GM12865 (cell line): Measurements from ENCODE around the gene TRAM2.

Source experiments
- DNase-seq: peaks from one replicate; pipeline ENCODE4 v3.0.0; 2010; ENCODE audit warnings: low read depth
- H3K4me3 ChIP-seq: 2 replicates; pipeline ENCODE4 v1.5.1; 2011; ENCODE audit warnings: mild to moderate bottlenecking, low read depth, low read length, control low read depth
- TF ChIP-seq, protein P1 (sequence below): IDR thresholded peaks from 2 replicates; pipeline ENCODE4 v1.5.1; 2011; ENCODE audit warnings: low read length, control low read depth, low read depth, inconsistent platforms; ENCODE audit not compliant: insufficient read depth; ENCODE audit errors: missing control alignments

TRAM2 gene

DNA sequence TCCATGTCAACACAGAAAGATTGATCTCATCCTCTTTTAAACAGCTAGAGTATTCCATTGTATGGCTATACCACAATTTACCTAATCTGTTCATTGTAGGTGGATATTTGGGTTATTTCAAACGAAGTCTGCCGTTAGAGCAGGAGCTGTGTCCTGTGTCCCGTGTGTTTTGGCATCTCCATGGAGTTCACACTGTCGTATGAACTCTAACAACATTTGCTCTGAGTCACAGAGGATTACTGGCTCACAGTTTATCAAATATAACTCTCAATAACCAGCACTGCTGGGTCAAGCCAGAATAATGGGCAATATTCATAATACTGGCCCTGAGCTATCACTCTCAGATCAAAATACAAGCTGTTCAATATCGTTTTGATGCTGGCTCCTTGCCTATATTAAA is 16.4 kb downstream of the TRAM2 start:
- DNase-seq, result no peak
- H3K4me3 ChIP-seq, result no peak overlapping the region
- TF ChIP-seq, protein P1, sequence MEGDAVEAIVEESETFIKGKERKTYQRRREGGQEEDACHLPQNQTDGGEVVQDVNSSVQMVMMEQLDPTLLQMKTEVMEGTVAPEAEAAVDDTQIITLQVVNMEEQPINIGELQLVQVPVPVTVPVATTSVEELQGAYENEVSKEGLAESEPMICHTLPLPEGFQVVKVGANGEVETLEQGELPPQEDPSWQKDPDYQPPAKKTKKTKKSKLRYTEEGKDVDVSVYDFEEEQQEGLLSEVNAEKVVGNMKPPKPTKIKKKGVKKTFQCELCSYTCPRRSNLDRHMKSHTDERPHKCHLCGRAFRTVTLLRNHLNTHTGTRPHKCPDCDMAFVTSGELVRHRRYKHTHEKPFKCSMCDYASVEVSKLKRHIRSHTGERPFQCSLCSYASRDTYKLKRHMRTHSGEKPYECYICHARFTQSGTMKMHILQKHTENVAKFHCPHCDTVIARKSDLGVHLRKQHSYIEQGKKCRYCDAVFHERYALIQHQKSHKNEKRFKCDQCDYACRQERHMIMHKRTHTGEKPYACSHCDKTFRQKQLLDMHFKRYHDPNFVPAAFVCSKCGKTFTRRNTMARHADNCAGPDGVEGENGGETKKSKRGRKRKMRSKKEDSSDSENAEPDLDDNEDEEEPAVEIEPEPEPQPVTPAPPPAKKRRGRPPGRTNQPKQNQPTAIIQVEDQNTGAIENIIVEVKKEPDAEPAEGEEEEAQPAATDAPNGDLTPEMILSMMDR, result no peak

DNA sequence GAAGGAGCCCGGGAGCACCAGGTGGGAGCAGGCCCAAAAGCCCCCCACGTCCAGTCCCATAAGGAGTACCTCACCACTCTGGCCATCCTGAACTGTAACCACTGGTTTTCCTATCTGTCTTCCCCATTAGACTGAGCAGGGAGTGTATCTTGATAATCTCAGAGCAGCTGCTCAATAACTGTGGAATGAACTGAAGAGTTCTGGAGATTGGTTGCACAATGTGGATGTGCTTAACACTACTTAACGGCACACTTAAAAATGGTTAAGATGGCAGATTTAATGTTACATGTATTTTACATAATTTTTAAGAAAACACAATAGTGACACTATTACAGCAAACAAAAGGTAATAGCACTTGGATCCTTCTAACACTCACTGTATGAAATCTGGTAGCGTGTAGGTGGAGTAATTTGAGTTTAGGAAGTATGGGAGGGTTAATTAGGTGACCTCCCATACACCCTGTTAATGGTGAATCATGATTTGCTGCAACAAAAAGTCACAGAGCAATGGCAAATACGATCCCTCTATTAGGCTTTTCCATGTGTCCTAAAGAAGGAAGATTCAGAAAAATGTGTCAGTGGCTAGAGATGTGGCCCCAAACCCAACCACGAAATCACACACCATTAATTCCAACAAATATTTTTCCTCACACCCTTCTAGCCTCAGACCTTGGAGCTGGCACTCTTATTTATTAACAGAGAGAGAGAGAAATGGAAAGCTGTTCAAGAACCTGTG is 18.4 kb downstream of the TRAM2 start:
- H3K4me3 ChIP-seq, result no peak overlapping the region
- DNase-seq, result no peak
- TF ChIP-seq, protein P1, result no peak

DNA sequence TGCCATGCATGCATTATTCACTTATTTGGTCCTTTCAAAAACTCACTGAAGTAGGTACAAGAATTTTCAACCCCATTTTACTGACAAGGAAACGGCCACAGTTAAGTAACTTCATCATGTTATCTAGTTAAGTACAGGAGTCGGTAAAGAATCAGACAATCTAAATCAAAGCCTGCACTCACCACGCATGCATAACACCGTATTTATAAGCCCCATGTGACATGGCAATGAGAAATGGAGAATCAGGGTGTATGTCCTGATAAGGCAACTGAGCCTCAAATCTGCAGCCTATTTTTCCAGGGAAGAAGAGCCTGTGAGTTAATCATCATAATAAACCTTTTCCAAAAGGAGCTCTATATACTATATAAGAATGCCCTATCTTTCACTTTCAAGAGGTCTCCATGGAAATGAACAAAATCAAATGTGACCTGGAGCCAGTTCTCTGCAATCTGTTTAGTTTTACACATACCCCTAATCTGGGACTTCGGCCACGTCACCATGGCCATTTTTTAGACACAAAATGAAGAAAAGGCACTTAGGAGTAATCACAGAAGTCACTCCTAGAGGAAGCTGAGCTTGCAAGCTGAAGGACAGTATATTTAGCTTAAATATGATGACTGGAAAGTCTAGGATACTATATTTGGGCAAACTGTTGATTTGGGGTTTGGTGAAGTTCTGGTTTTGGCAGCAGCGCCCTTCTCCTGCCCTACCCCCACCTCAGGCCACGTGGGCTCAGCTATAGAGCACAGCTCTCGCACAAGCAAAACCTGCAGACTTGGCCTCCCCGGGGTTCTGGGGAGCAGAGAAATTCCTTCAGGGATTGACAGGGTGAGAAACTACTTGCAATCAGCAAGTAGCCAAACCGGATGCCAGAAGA is 19.2 kb downstream of the TRAM2 start:
- TF ChIP-seq, protein P1, result no peak
- H3K4me3 ChIP-seq, result no peak overlapping the region
- no peak for DNase-seq

DNA sequence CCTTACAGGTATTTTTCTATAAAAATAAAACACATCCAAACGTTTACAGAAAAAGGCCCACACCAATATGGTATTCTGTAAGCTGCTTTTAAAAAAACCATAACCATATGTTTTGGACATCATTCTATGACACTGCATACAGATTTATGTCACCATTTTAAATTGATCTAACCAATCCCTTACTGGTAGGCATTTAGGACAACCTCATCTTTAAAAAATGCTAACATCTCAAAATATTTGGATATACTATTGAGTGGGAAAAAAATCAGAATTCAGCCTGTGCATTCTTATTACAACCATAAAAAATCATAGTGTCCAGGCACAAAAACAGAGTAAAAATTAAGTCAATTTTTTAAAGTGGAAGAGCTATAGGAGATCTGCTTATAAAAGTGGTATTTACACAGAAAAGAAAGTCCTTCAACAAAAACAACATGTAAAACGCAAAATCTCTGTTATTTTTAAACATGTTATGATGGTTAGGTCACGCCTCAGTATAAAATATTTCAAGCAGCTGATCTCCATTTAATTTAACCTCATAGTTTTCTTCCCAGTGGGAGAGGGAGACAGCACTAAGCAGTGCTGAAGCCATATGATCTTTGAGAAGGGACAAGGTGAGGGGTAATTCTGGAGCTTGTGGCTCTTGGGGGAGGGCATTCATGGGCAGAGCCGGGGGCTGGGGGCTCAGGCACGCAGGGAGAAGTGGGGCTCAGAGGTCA is 21.2 kb downstream of the TRAM2 start:
- H3K4me3 ChIP-seq, result no peak overlapping the region
- TF ChIP-seq, protein P1, result no peak
- no peak for DNase-seq

DNA sequence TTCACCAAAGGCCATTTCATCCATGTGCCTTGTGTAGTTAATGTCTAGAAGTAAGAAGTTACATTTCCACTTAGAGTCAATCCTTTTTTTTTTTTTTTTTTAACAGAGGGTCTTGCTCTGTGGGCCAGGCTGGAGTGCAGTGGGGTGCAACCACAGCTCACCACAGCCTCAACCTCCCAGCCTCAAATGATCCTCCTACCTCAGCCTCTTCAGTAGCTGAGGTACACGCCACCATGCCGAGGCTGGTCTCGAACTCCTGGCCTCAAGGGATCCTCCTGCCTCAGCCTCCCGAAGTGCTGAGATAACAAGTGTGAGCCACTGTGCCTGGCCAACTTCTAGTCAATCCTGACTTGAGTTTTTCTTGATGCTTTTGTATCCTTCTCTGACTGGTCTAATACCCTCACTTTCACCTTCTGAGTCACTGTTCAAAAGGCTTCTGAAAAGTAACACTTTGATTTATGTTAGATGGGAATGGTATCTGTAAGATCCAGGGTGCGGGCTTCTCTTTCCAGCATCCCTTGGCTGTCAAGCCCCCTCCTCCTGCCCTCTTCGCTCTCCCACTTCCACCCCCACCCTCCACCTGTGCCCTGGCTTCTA is 22.1 kb downstream of the TRAM2 start:
- H3K4me3 ChIP-seq, result no peak overlapping the region
- TF ChIP-seq, protein P1, result no peak
- no peak for DNase-seq

DNA sequence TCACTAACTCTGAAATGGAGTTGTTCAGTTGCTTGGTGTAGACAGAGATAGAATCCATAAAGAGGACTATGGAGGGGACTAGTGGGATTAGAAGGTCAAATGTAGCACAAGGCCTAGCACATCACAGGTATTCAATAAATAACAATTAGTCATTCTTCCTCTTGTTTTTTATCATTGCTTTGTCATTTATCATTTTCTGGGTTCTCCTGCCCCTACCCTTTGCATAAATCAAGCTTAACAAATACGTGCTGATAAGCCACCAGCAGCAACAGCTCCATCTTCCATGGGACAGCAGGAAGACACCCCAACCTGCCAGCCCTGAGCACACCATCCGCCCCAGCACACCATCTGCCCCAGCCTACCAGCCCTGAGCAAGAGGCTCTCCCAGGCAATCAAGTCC is 23.1 kb downstream of the TRAM2 start:
- DNase-seq, result no peak
- TF ChIP-seq, protein P1, result no peak
- H3K4me3 ChIP-seq, result no peak overlapping the region
